GM19452 (cell line): Measurements from ENCODE around the gene NDE1.

ENCODE experiments used
- ATAC-seq: cut with Tn5 transposase; IDR thresholded peaks from one replicate; pipeline ENCODE4 v1.9.1; 2021; ENCODE audit not compliant: unreplicated experiment

Gene NDE1

GRCh38 chr16:15765116-15765515 lies 115.1 kb downstream of the NDE1 start:
- ATAC-seq, result no peak

DNA sequence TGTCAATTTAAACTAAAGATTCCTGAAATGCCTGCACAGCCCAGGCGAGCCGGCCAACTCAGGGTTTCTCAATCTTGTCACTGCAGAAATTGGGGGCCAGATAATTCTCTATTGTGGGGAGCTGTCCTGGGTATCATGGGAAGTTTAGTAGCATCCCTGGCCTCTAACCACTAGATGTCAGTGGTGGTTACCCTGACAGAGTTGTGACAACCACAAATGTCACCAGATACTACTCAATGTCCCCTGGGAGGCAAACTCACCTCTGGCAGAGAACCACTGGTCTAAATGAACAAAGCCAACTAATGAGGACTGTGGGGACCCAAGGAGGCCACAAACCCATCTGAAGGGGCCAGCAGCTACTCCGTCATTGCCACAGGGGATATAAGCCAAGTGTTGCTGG lies 115.8 kb downstream of the NDE1 start:
- peak; percentile 84 for ATAC-seq

GRCh38 chr16:15766918-15767317 lies 116.9 kb downstream of the NDE1 start:
- no peak for ATAC-seq

- ATAC-seq, result no peak
Observed at GRCh38 chr16:15768201-15768600, 118.2 kb downstream of the NDE1 start.

GRCh38 chr16:15769239-15769638 lies 119.2 kb downstream of the NDE1 start:
- no peak for ATAC-seq

DNA sequence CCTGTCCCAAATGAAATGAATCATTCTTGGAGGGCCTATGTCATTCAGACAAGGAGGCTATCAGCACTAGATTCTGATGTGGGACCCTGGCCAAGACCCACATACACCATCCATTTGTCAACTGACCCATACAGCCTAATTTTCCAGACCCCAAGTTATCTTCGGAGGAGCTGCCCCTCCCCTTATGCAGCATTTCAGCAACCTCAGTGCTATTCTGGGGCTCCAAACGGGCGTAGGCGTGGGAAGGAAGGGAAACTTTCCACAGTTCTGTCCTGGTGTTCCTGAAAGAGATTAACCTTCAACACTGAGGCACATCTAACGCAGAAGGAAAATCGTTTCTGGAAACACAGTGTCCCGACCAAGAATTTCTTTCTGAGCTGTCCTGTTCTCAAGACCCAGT lies 120.1 kb downstream of the NDE1 start:
- no peak for ATAC-seq

DNA sequence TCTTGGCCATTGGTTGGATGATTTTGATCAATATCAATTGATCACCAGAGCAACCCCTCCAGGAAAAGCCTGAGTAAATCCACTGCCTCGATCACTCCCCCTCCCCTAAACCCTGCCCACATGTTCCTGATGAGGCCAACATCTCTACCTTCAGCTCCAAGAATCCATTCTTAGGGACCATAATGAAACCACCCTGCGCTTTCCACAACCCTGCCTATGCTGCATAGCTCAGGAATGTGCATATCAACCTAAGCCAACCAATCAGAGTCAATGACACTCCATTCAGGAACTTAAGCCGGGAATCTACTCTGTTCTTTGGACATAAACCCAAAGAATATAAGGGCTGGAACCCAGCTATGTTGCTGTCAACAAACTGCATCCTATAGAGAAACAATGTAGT lies 120.5 kb downstream of the NDE1 start:
- ATAC-seq, result no peak

- ATAC-seq, result no peak
Observed at GRCh38 chr16:15771694-15772093, 121.6 kb downstream of the NDE1 start.

DNA sequence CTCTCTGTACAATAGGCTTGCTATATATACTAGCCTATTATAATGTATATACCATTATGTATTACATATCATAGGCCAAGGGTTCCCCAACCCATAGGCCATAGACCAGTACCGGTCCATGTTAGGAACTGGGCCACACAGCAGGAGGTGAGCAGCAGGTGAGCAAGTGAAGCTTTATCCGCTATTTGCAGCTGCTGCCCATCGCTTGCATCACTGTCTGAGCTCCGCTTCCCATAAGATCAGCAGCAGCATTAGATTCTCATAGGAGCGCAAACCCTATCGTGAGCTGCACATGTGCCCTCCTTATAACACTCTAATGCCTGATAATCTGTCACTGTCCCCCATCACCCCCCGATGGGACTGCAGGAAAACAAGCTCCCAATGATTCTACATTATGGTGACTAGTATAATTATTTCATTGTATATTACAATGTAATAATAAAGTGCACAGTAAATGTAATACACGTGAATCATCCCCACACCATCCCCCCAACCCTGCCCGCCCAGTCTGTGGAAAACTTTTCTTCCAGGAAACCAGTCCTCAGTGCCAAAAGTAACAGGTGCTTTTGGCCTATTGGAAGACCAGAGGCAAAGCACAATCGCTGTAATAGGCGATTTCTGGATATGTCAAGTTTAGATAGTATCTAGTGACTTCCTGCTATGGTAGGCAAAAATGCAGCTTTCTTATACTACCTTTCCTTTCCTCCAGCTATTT lies 122.7 kb downstream of the NDE1 start:
- no peak for ATAC-seq

- ATAC-seq, result no peak
Observed at GRCh38 chr16:15773968-15774367, 123.9 kb downstream of the NDE1 start.

DNA sequence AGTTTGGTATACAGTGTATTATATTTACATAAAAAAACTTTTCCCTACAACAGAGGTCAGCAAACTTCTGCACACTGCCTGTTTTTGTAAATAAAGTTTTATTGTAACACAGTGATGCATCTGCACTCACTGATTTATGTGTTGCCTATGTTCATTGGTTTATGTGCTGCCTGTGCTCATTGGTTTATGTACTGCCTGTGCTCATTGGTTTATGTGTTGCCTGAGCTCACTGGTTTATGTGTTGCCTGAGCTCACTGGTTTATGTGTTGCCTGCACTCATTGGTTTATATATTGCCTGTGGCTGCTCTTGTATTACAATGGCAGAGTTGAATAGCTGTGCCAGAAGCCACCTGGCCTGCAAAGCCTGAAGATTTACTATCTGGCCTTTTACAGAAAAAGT lies 125.2 kb downstream of the NDE1 start:
- no peak for ATAC-seq

- no peak for ATAC-seq
Observed at GRCh38 chr16:15775663-15776304, 125.7 kb downstream of the NDE1 start.
